K562 (cell line): ENCODE measurements around the gene GNPAT. TPM values are rescaled to one million over a fixed set of nuclear protein-coding genes. Genes with fewer than 3 reads are reported as not detected.
"Not testable (repeated sequence)": the region's sequence is repeated elsewhere in the genome, so short reads cannot be mapped to it uniquely, and the experiment has no call there.

Experiments used
- ATAC-seq: fragments of 200-7000 bp; cut with Tn5 transposase; 3 replicates; pipeline ENCODE4 v1.9.1; 2020; ENCODE audit warnings: moderate library complexity
- BruUV-seq: library from RNA; stranded (reverse); fragments of 400-500 nt; replicated peaks from 2 replicates; lab custom pipeline; 2021; lab: Mats Ljungman, UMichigan
- CTCF ChIA-PET: fragments of 300-600 bp; formaldehyde crosslinking; extraction: SDS; loops from one replicate; lab custom pipeline; 2021; ENCODE audit warnings: low intra/inter-chr PET ratio; lab: Yijun Ruan, JAX
- POLR2A ChIA-PET: fragments of 300-600, 350-650 bp; sonication (Branson Sonifier 250); formaldehyde crosslinking; extraction: SDS; loops from one replicate; lab custom pipeline; 2021; ENCODE audit warnings: antibody characterized with exemption, inconsistent platforms; lab: Yijun Ruan, JAX
- DNase-seq, 4 experiments: peaks; one replicate each; pipeline versions ENCODE4 v3.0.0 to v3.0.0-alpha.2; 2011 to 2018; ENCODE audit warnings: low spot score in 3 of 4, mixed read lengths in 3 of 4; ENCODE audit errors: extremely low read depth in 1 of 4
- FAIRE-seq: peaks from 2 replicates; lab custom pipeline; 2011; peaks lifted over from hg19 to GRCh38; lab: Jason Lieb, UNC
- H2AFZ ChIP-seq: 2 replicates; pipeline ENCODE4 v1.6.0; 2011; ENCODE audit warnings: low read depth, low read length, control low read depth, inconsistent platforms
- H3K27ac ChIP-seq: fragments of 200-600 bp; 3 replicates; pipeline ENCODE4 v1.8.0; 2011; ENCODE audit warnings: low read depth, mild to moderate bottlenecking, control low read depth, inconsistent platforms, low read length, moderate library complexity, mixed read lengths; ENCODE audit errors: extremely low read depth
- H3K27me3 ChIP-seq, 2 experiments: fragments of 300-600 bp in 1 of 2; 2 replicates in 1 of 2; 3 replicates in 1 of 2; pipeline versions ENCODE4 v1.6.0 to v1.8.0; 2011; ENCODE audit warnings: inconsistent platforms in 2 of 2, low read length in 2 of 2, mild to moderate bottlenecking in 1 of 2, mixed read lengths in 1 of 2, moderate library complexity in 1 of 2; ENCODE audit not compliant: control insufficient read depth in 2 of 2, insufficient read depth in 2 of 2
- H3K36me3 ChIP-seq: fragments of 300-600 bp; 3 replicates; pipeline ENCODE4 v1.8.0; 2011; ENCODE audit warnings: mild to moderate bottlenecking, low read length, inconsistent platforms; ENCODE audit not compliant: control insufficient read depth, insufficient read depth
- H3K4me1 ChIP-seq, 2 experiments: fragments of 200-600 bp in 1 of 2; replicated peaks in 1 of 2; 2 replicates in 1 of 2; 3 replicates in 1 of 2; pipeline versions ENCODE4 v1.5.1 to v1.8.0; 2011; ENCODE audit warnings: inconsistent platforms in 2 of 2, low read length in 2 of 2, mild to moderate bottlenecking in 1 of 2, mixed read lengths in 1 of 2, moderate library complexity in 1 of 2; ENCODE audit not compliant: control insufficient read depth in 2 of 2, insufficient read depth in 2 of 2
- H3K4me2 ChIP-seq: 2 replicates; pipeline ENCODE4 v1.6.1; 2011; ENCODE audit warnings: low read length, control low read depth, inconsistent platforms, mixed read lengths; ENCODE audit not compliant: insufficient read depth
- H3K4me3 ChIP-seq: fragments of 200-600 bp; sonication (generic), shearing (Covaris generic); 2 replicates; pipeline ENCODE4 v1.5.1; 2016; ENCODE audit warnings: control low read depth, inconsistent platforms
- H3K79me2 ChIP-seq: fragments of 200-600 bp; 3 replicates; pipeline ENCODE4 v1.8.0; 2011; ENCODE audit warnings: low read length, inconsistent platforms; ENCODE audit not compliant: control insufficient read depth, insufficient read depth
- H3K9ac ChIP-seq, 2 experiments: 2 replicates each; pipeline versions ENCODE4 v1.6.0 to v1.6.1; 2011; ENCODE audit warnings: low read depth in 2 of 2, low read length in 2 of 2, control low read depth in 1 of 2, inconsistent platforms in 1 of 2, mild to moderate bottlenecking in 1 of 2, mixed read lengths in 1 of 2; ENCODE audit not compliant: insufficient read depth in 1 of 2
- H3K9me1 ChIP-seq: one replicate; pipeline ENCODE4 v1.6.0; 2011; ENCODE audit warnings: inconsistent platforms, mild to moderate bottlenecking, low read length, moderate library complexity; ENCODE audit not compliant: control insufficient read depth, insufficient read depth
- H3K9me3 ChIP-seq: replicated peaks from 2 replicates; pipeline ENCODE4 v1.5.1; 2011; ENCODE audit warnings: low read depth, low read length, inconsistent platforms; ENCODE audit not compliant: control insufficient read depth, insufficient read depth
- H4K20me1 ChIP-seq: replicated peaks from 2 replicates; pipeline ENCODE4 v1.6.1; 2011; ENCODE audit warnings: low read length, inconsistent platforms, mixed read lengths; ENCODE audit not compliant: control insufficient read depth, insufficient read depth
- AFF1 ChIP-seq, 2 experiments: fragments of 450-650 bp; IDR thresholded peaks; 2 replicates each; pipeline ENCODE4 v1.6.1; 2018; ENCODE audit warnings: mild to moderate bottlenecking in 2 of 2, low read depth in 1 of 2; ENCODE audit not compliant: partially characterized antibody in 2 of 2
- CREM ChIP-seq: IDR thresholded peaks from 2 replicates; pipeline ENCODE4 v1.6.1; 2014; ENCODE audit warnings: antibody characterized with exemption, low read depth
- FOXK2 ChIP-seq, 2 experiments: fragments of 450-650 bp; IDR thresholded peaks in 1 of 2; conservative IDR thresholded peaks in 1 of 2; 2 replicates each; pipeline ENCODE4 v1.6.1; 2016; ENCODE audit warnings: low read depth in 2 of 2, mild to moderate bottlenecking in 1 of 2
- NRF1 ChIP-seq, 2 experiments: fragments of 450-650 bp; IDR thresholded peaks in 1 of 2; conservative IDR thresholded peaks in 1 of 2; 2 replicates each; pipeline ENCODE4 v1.6.1; 2014; ENCODE audit warnings: mild to moderate bottlenecking in 2 of 2
- XRCC4 ChIP-seq: IDR thresholded peaks from one replicate; pipeline ENCODE4 v1.6.1; 2011; ENCODE audit not compliant: insufficient read depth, insufficient read length; ENCODE audit errors: extremely low read depth
- ZNF263 ChIP-seq: sonication (generic); formaldehyde crosslinking; IDR thresholded peaks from 2 replicates; pipeline ENCODE4 v1.8.0; 2022; ENCODE audit warnings: mild to moderate bottlenecking, missing genetic modification reagents, borderline replicate concordance
- ZNF316 ChIP-seq: fragments of 450-650 bp; IDR thresholded peaks from 2 replicates; pipeline ENCODE4 v1.6.1; 2016
- WGBS: fragments of 100-300 bp; shearing (Covaris generic); methylation state at CpG from one replicate; pipeline ENCODE4 v1.1.6; 2016; ENCODE audit warnings: low coverage, mixed read lengths; ENCODE audit not compliant: insufficient coverage; ENCODE audit errors: missing lambda C conversion rate; 5-methylcytosine and 5-hydroxymethylcytosine counted together
- in situ Hi-C: fragments of 300-500 bp; cut with MboI; formaldehyde crosslinking; loops from 4 replicates; pipeline ENCODE4 v1.15.0; 2018; ENCODE audit warnings: inconsistent platforms, mixed read lengths
- intact Hi-C: fragments of 100-400 bp; cut with micrococcal nuclease; formaldehyde crosslinking; loops from 2 replicates; pipeline ENCODE4 v1.14.2; 2022
- polyA plus RNA-seq, 8 experiments: library from polyadenylated mRNA; depleted of rRNA in 4 of 8; stranded (reverse) in 5 of 8; unstranded in 3 of 8; fragments of >200 nt; fragmentation: Nextera tagmentation in 2 of 8; fragmentation: Illumina TruSeq in 1 of 8; extraction: Ambion mirVana in 2 of 8; extraction: Trizol in 1 of 8; gene quantifications; 2 replicates each; pipeline versions ENCODE4 v1.2.1 to v1.2.3, GENCODE V29; 2011 to 2014; ENCODE audit warnings: inconsistent platforms in 1 of 8, missing spikeins in 1 of 8
- total RNA-seq, 7 experiments: library from RNA; depleted of rRNA in 6 of 7; stranded (reverse); fragments of >200 nt in 6 of 7; fragmentation: Illumina TruSeq in 2 of 7; extraction: Trizol in 2 of 7; gene quantifications; 2 replicates each; pipeline versions ENCODE4 v1.2.1 to v1.2.3, GENCODE V29; 2011 to 2021; ENCODE audit warnings: low replicate concordance in 1 of 7

GNPAT gene
- total and polyA plus RNA-seq, 9 of the 15 experiments (the other 6 are each of a cell fraction or from before 2014, with no cell fraction given) = 32.1 to 68.8 (median 50.7) TPM

- TF ChIP-seq AFF1 (IDR thresholded peaks at IDR 0.05; ENCODE audit: low read depth in 1 of 2, partially characterized antibody in 2 of 2) = peak in 1 of 2 experiments; percentile 56
- peak; percentile 30 to 39; a peak in 2 of 4 replicates for TF ChIP-seq FOXK2 (conservative IDR thresholded peaks at IDR 0.05 in 1 of 2, IDR thresholded peaks at IDR 0.05 in 1 of 2; ENCODE audit: low read depth in 2 of 2)
- TF ChIP-seq XRCC4 = no peak
- TF ChIP-seq ZNF263 (CRISPR knock-in tag) = peak; percentile 78; the same call in 1 of the 2 replicates
- peak; percentile 29; the same call in 1 of the 2 replicates for TF ChIP-seq CREM
- no peak for TF ChIP-seq ZNF316
- TF ChIP-seq NRF1 (conservative IDR thresholded peaks at IDR 0.05 in 1 of 2, IDR thresholded peaks at IDR 0.05 in 1 of 2) = 0 out of 4 replicates have a peak, but pooled peaks have one; percentile 26 to 27
These were observed 29.8 kb upstream of the GNPAT start (continued) for GRCh38 chr1:231211005-231211857.

GRCh38 chr1:231212301-231212700 is 28.7 kb upstream of the GNPAT start:
- not testable (repeated sequence) for FAIRE-seq, ATAC-seq, H2AFZ ChIP-seq, H3K4me3 ChIP-seq, H4K20me1 ChIP-seq, H3K79me2 ChIP-seq, H3K9me3 ChIP-seq, H3K9me1 ChIP-seq, H3K4me2 ChIP-seq, BruUV-seq, DNase-seq, H3K9ac ChIP-seq, H3K36me3 ChIP-seq, H3K27ac ChIP-seq
- intact Hi-C loops (loop anchor here (5.0 kb wide), 1 partner anchor 390 kb away; no protein-coding TSS in a partner anchor), in situ Hi-C loops (loop anchor here (5.0 kb wide), 2 partner anchors 300 to 410 kb away; no protein-coding TSS in a partner anchor)
- WGBS = 24% methylated on average over 5 of the region's 5 CpGs
- CTCF ChIA-PET = interaction anchor here (0.9 to 2.8 kb wide), 6 partner anchors 119 to 415 kb away, joined by 3 to 16 read pairs (median 8); no protein-coding TSS in a partner anchor
- peaks cover 16 to 29% of the 10 kb centered on the region in 2 experiments for H3K27me3 ChIP-seq
- peaks cover 0 to 17% of the 10 kb centered on the region in 2 experiments; a peak in 3 of 5 replicates for H3K4me1 ChIP-seq
- POLR2A ChIA-PET = interaction anchor here (0.7 kb wide), 1 partner anchor 307 kb away, joined by 4 read pairs; no protein-coding TSS in a partner anchor
